HepG2 (cell line): ENCODE results near the gene FANCG. TPM values are rescaled to one million over a fixed set of nuclear protein-coding genes. Genes with fewer than 3 reads are reported as not detected.

Experiments
- ATAC-seq: fragments of 200-7000 bp; cut with Tn5 transposase; 3 replicates; pipeline ENCODE4 v1.9.1; 2020; ENCODE audit warnings: mild to moderate bottlenecking, moderate library complexity
- BruUV-seq: library from RNA; stranded (reverse); fragments of 400-500 nt; replicated peaks from 2 replicates; lab custom pipeline; 2021; lab: Mats Ljungman, UMichigan
- CTCF ChIA-PET: fragments of 300-600 bp; formaldehyde crosslinking; extraction: SDS; loops from one replicate; lab custom pipeline; 2021; ENCODE audit warnings: low total read pairs, inconsistent platforms, low intra/inter-chr PET ratio; lab: Yijun Ruan, JAX
- POLR2A ChIA-PET: fragments of 350-600 bp; sonication (Branson Sonifier 250); formaldehyde crosslinking; loops from one replicate; lab custom pipeline; 2020; ENCODE audit warnings: antibody characterized with exemption, inconsistent platforms; lab: Yijun Ruan, JAX
- DNase-seq: peaks from one replicate; pipeline ENCODE4 v3.0.0-alpha.2; 2015; ENCODE audit warnings: low spot score
- FAIRE-seq: peaks from 3 replicates; lab custom pipeline; 2011; peaks lifted over from hg19 to GRCh38; lab: Jason Lieb, UNC
- H2AFZ ChIP-seq: one replicate; pipeline ENCODE4 v1.6.1; 2011; ENCODE audit warnings: low read length, inconsistent platforms
- H3K27ac ChIP-seq: fragments of 300-600 bp; 3 replicates; pipeline ENCODE4 v1.8.0; 2011; ENCODE audit warnings: mixed run types, mild to moderate bottlenecking, mixed read lengths, low read length, inconsistent platforms; ENCODE audit not compliant: insufficient read depth; ENCODE audit errors: extremely low read length
- H3K27me3 ChIP-seq, 2 experiments: fragments of 200-600 bp in 1 of 2; 2 replicates in 1 of 2; 3 replicates in 1 of 2; pipeline versions ENCODE4 v1.6.0 to v1.8.0; 2011; ENCODE audit warnings: low read length in 2 of 2, mild to moderate bottlenecking in 2 of 2, moderate library complexity in 2 of 2, inconsistent platforms in 1 of 2; ENCODE audit not compliant: insufficient read depth in 2 of 2, control insufficient read depth in 1 of 2
- H3K36me3 ChIP-seq, 2 experiments: fragments of 200-600 bp in 1 of 2; replicated peaks in 1 of 2; 2 replicates in 1 of 2; 3 replicates in 1 of 2; pipeline versions ENCODE4 v1.5.1 to v1.8.0; 2011; ENCODE audit warnings: low read length in 2 of 2, inconsistent platforms in 1 of 2; ENCODE audit not compliant: insufficient read depth in 2 of 2, control insufficient read depth in 1 of 2
- H3K4me1 ChIP-seq: 2 replicates; pipeline ENCODE4 v1.5.1; 2012; ENCODE audit warnings: low read length, inconsistent platforms; ENCODE audit not compliant: insufficient read depth
- H3K4me2 ChIP-seq: 2 replicates; pipeline ENCODE4 v1.6.0; 2011; ENCODE audit warnings: low read depth, low read length, inconsistent platforms
- H3K4me3 ChIP-seq, 3 experiments: fragments of 200-600 bp in 1 of 3; sonication (generic), shearing (Covaris generic) in 1 of 3; replicated peaks in 1 of 3; 2 replicates each; pipeline ENCODE4 v1.5.1; 2011 to 2016; ENCODE audit warnings: low read length in 3 of 3, inconsistent platforms in 2 of 3, low read depth in 2 of 3, mild to moderate bottlenecking in 2 of 3, control low read depth in 1 of 3, mixed read lengths in 1 of 3; ENCODE audit not compliant: insufficient read depth in 1 of 3
- H3K79me2 ChIP-seq: one replicate; pipeline ENCODE4 v1.6.1; 2011; ENCODE audit warnings: low read length, inconsistent platforms; ENCODE audit not compliant: insufficient read depth
- H3K9ac ChIP-seq: 2 replicates; pipeline ENCODE4 v1.6.0; 2011; ENCODE audit warnings: mild to moderate bottlenecking, low read depth, low read length, inconsistent platforms; ENCODE audit not compliant: insufficient read depth
- H3K9me3 ChIP-seq: 2 replicates; pipeline ENCODE4 v1.5.1; 2012; ENCODE audit warnings: mild to moderate bottlenecking, low read length
- H4K20me1 ChIP-seq: 2 replicates; pipeline ENCODE4 v1.6.0; 2011; ENCODE audit warnings: inconsistent platforms, mild to moderate bottlenecking, low read length, moderate library complexity; ENCODE audit not compliant: insufficient read depth
- ATRX ChIP-seq: sonication (generic); formaldehyde crosslinking; IDR thresholded peaks from 2 replicates; pipeline ENCODE4 v1.4.0; 2020; ENCODE audit warnings: missing genetic modification reagents, borderline replicate concordance
- HNRNPH1 ChIP-seq: fragments of 200-400 bp; formaldehyde crosslinking; optimal IDR thresholded peaks from 2 replicates; pipeline ENCODE3; 2017; ENCODE audit warnings: mild to moderate bottlenecking, low read depth, low read length
- MAF1 ChIP-seq: sonication (generic); formaldehyde crosslinking; IDR thresholded peaks from 2 replicates; pipeline ENCODE4 v1.5.0; 2020; ENCODE audit warnings: missing genetic modification reagents, borderline replicate concordance
- THAP7 ChIP-seq: sonication (generic); formaldehyde crosslinking; IDR thresholded peaks from 2 replicates; pipeline ENCODE4 v1.8.1; 2023; ENCODE audit warnings: mild to moderate bottlenecking, missing genetic modification reagents
- ZNF230 ChIP-seq: sonication (generic); formaldehyde crosslinking; IDR thresholded peaks from 2 replicates; pipeline ENCODE4 v1.4.0; 2020; ENCODE audit warnings: mild to moderate bottlenecking, missing genetic modification reagents
- WGBS: methylation state at CpG from one replicate; pipeline ENCODE4 v1.1.6; 2017; ENCODE audit warnings: low lambda C conversion rate; 5-methylcytosine and 5-hydroxymethylcytosine counted together
- in situ Hi-C: cut with HindIII; loops from 2 replicates; pipeline ENCODE4 v1.10.0; 2017; ENCODE audit warnings: low pct_unique_long_range_greater_than_20kb; ENCODE audit not compliant: extremely low pct_ligation_motif_present
- intact Hi-C: fragments of 100-400 bp; cut with micrococcal nuclease; formaldehyde crosslinking; loops from one replicate; pipeline ENCODE4 v1.10.0; 2022; ENCODE audit not compliant: unreplicated experiment
- polyA plus RNA-seq, 8 experiments: library from polyadenylated mRNA; depleted of rRNA in 3 of 8; stranded (reverse) in 7 of 8; unstranded in 1 of 8; fragments of >200 nt; fragmentation: Illumina TruSeq in 4 of 8; extraction: Trizol in 4 of 8; gene quantifications; 2 replicates each; pipeline versions ENCODE4 v1.2.1 to v1.2.3, GENCODE V29; 2011 to 2016; ENCODE audit warnings: low read depth in 4 of 8, missing spikeins in 1 of 8, mixed read lengths in 1 of 8; ENCODE audit not compliant: insufficient read depth in 1 of 8
- total RNA-seq, 5 experiments: library from RNA; depleted of rRNA; stranded (reverse); fragments of >200 nt; fragmentation: Illumina TruSeq; extraction: Trizol; gene quantifications; 2 replicates each; pipeline ENCODE4 v1.2.3, GENCODE V29; 2016; ENCODE audit warnings: low read depth in 1 of 5

The FANCG gene
- total and polyA plus RNA-seq, 2 of the 13 experiments (the other 11 are each of a cell fraction or from before 2014, with no cell fraction given) = 14.4 to 45.1 TPM

GRCh38 chr9:35033101-35033500, 46.6 kb downstream of the FANCG start:
- Histone ChIP-seq H3K79me2 (no peaks in the 10 kb centered on the region), H3K9ac (no peak overlapping the region), H3K27me3 (no peaks in the 10 kb centered on the region), H3K9me3 (no peaks in the 10 kb centered on the region), H3K27ac (no peak overlapping the region), H3K4me2 (no peak overlapping the region), H3K4me3 (no peak overlapping the region), H4K20me1 (no peaks in the 10 kb centered on the region), H2AFZ (no peak overlapping the region), H3K36me3 (no peaks in the 10 kb centered on the region)
- no peak for FAIRE-seq
- intact Hi-C loops = no loop called here
- in situ Hi-C loops = no loop called here
- POLR2A ChIA-PET = no interaction called here
- CTCF ChIA-PET = no interaction called here
- WGBS = 78% methylated on average over 2 of the region's 2 CpGs
- no peak for DNase-seq
- TF ChIP-seq THAP7 (CRISPR knock-in tag) = no peak
- no peak for TF ChIP-seq HNRNPH1
- TF ChIP-seq ATRX (CRISPR knock-in tag) = no peak
- no peak for TF ChIP-seq ZNF230 (CRISPR knock-in tag)
- TF ChIP-seq, all 625 proteins: peak for 0
- ATAC-seq = no peak
- H3K4me1 ChIP-seq = no peaks in the 10 kb centered on the region
- BruUV-seq = no TSS peak

- POLR2A ChIA-PET = no interaction called here
- Histone ChIP-seq H3K9me3 (no peaks in the 10 kb centered on the region), H2AFZ (no peak overlapping the region), H3K4me2 (no peak overlapping the region), H4K20me1 (no peaks in the 10 kb centered on the region), H3K4me3 (no peak overlapping the region), H3K4me1 (no peaks in the 10 kb centered on the region), H3K27ac (no peak overlapping the region), H3K79me2 (no peaks in the 10 kb centered on the region), H3K9ac (no peak overlapping the region), H3K27me3 (no peaks in the 10 kb centered on the region), H3K36me3 (no peaks in the 10 kb centered on the region)
- FAIRE-seq (no peak), ATAC-seq (no peak), DNase-seq (no peak)
- TF ChIP-seq MAF1 (CRISPR knock-in tag) = no peak
- 55% methylated on average over 2 of the region's 2 CpGs for WGBS
- BruUV-seq = no TSS peak
- in situ Hi-C loops = no loop called here
- intact Hi-C loops = no loop called here
- CTCF ChIA-PET = no interaction called here
Observed at GRCh38 chr9:35029852-35030251, 49.9 kb downstream of the FANCG start.
